MM.1S (cell line): ENCODE results near the gene BMP8B.

Experiments
- DNase-seq: peaks from one replicate; pipeline ENCODE4 v3.0.0-alpha.2; 2015
- H2AFZ ChIP-seq: fragments of 300-600 bp; sonication (generic); 2 replicates; pipeline ENCODE4 v1.6.0; 2016; ENCODE audit warnings: antibody characterized with exemption, low read length
- H3F3A ChIP-seq: fragments of 300-600 bp; sonication (generic); 2 replicates; pipeline ENCODE4 v1.6.1; 2016; ENCODE audit warnings: mild to moderate bottlenecking, antibody characterized with exemption, low read length, moderate library complexity, mixed read lengths; ENCODE audit not compliant: insufficient read depth
- H3K27ac ChIP-seq: fragments of 300-600 bp; sonication (generic); 2 replicates; pipeline ENCODE4 v1.5.1; 2016; ENCODE audit warnings: mild to moderate bottlenecking, low read length
- H3K27me3 ChIP-seq: fragments of 300-600 bp; sonication (generic); replicated peaks from 2 replicates; pipeline ENCODE4 v1.6.0; 2016; ENCODE audit warnings: low read length; ENCODE audit not compliant: insufficient read depth
- H3K36me3 ChIP-seq: fragments of 300-600 bp; sonication (generic); replicated peaks from 2 replicates; pipeline ENCODE4 v1.6.1; 2016; ENCODE audit warnings: mild to moderate bottlenecking, low read length, mixed read lengths; ENCODE audit not compliant: insufficient read depth
- H3K4me1 ChIP-seq: fragments of 300-600 bp; sonication (generic); 2 replicates; pipeline ENCODE4 v1.6.1; 2016; ENCODE audit warnings: low read length, mixed read lengths
- H3K4me2 ChIP-seq: fragments of 300-600 bp; sonication (generic); 2 replicates; pipeline ENCODE4 v1.6.0; 2016; ENCODE audit warnings: low read depth, low read length
- H3K4me3 ChIP-seq: fragments of 300-600 bp; sonication (generic); 2 replicates; pipeline ENCODE4 v1.5.1; 2016; ENCODE audit warnings: low read length, mixed read lengths
- H3K79me2 ChIP-seq: fragments of 300-600 bp; sonication (generic); 2 replicates; pipeline ENCODE4 v1.6.1; 2016; ENCODE audit warnings: mixed run types, low read length, mixed read lengths
- H3K9ac ChIP-seq: fragments of 300-600 bp; sonication (generic); 2 replicates; pipeline ENCODE4 v1.6.1; 2016; ENCODE audit warnings: low read length, mixed read lengths
- H3K9me2 ChIP-seq: fragments of 300-600 bp; sonication (generic); replicated peaks from 2 replicates; pipeline ENCODE4 v1.6.1; 2016; ENCODE audit warnings: mild to moderate bottlenecking, low read length, mixed read lengths; ENCODE audit not compliant: insufficient read depth
- H3K9me3 ChIP-seq: fragments of 300-600 bp; sonication (generic); replicated peaks from 2 replicates; pipeline ENCODE4 v1.6.1; 2016; ENCODE audit warnings: mild to moderate bottlenecking, low read length, mixed read lengths; ENCODE audit not compliant: insufficient read depth
- H4K20me1 ChIP-seq: fragments of 300-600 bp; sonication (generic); 2 replicates; pipeline ENCODE4 v1.6.1; 2016; ENCODE audit warnings: mild to moderate bottlenecking, low read length, moderate library complexity, mixed read lengths; ENCODE audit not compliant: insufficient read depth
- CTCF ChIP-seq: fragments of 300-600 bp; sonication (generic); IDR thresholded peaks from 2 replicates; pipeline ENCODE4 v1.5.1; 2016; ENCODE audit warnings: antibody characterized with exemption, low read length, mixed read lengths
- EZH2 ChIP-seq: fragments of 300-600 bp; sonication (generic); optimal IDR thresholded peaks from 2 replicates; pipeline ENCODE3; 2017; ENCODE audit warnings: low read depth, mild to moderate bottlenecking, antibody characterized with exemption, low read length, mixed read lengths
- EZH2phosphoT487 ChIP-seq: fragments of 300-600 bp; sonication (generic); IDR thresholded peaks from 2 replicates; pipeline ENCODE4 v1.6.1; 2018; ENCODE audit warnings: antibody characterized with exemption, low read length

BMP8B gene

DNA sequence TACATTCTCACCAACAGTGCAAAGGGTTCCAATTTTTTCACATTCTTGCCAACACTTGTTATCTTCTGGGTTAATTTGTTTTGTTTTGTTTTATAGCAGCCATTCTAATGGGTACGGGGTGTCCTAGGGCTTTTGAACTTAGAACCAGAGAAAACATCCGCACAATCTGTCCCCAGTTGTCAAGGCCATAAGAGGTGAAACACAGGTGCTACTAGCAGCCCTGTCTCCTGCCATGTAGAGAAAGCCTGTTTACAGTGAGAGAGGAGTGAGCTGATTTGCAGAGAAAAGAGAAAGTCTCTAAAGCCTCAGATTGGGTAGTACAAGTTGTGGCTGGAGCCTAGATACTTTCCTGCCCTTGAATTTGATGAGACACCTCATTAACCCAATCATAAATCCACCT lies 46.4 kb upstream of the BMP8B start:
- DNase-seq, result no peak
- Histone ChIP-seq H4K20me1 (no peaks in the 10 kb centered on the region), H3K9me2 (no peaks in the 10 kb centered on the region), H3K9me3 (no peaks in the 10 kb centered on the region), H3K36me3 (no peaks in the 10 kb centered on the region), H3F3A (no peaks in the 10 kb centered on the region), H3K4me3 (no peak overlapping the region), H2AFZ (no peak overlapping the region), H3K79me2 (no peaks in the 10 kb centered on the region), H3K27ac (no peak overlapping the region), H3K9ac (no peak overlapping the region), H3K4me2 (no peak overlapping the region), H3K4me1 (no peaks in the 10 kb centered on the region), H3K27me3 (no peaks in the 10 kb centered on the region)
- TF ChIP-seq EZH2 (no peak), EZH2phosphoT487 (no peak), CTCF (no peak)

GRCh38 chr1:39833621-39834385 lies 45.1 kb upstream of the BMP8B start:
- Histone ChIP-seq H3K4me2 (no peak overlapping the region), H3K27ac (no peak overlapping the region)

DNA sequence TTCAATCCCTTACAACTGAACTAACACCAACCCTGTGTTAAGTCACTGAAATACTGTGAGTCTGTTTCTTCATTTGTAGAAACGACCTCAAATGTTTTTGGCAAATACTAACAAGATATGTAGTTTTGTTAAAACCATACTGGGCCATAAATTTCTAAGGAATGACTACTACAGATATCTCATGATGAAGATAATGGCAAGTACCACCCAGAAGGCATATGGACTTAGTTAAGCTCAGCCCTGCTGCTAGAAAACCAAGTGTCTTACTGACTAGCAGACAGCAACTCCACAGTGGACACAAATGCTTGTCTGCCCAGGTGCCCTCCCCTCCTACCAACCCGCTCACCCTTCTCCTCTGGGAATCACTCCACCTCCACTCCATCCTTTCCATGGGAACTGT lies 44.5 kb upstream of the BMP8B start:
- TF ChIP-seq EZH2phosphoT487, result no peak
- no peaks in the 10 kb centered on the region for H3K9me2 ChIP-seq
- H3K27ac ChIP-seq, result no peak overlapping the region
- H3K79me2 ChIP-seq, result no peaks in the 10 kb centered on the region
- no peaks in the 10 kb centered on the region for H3K36me3 ChIP-seq
- no peaks in the 10 kb centered on the region for H3F3A ChIP-seq
- no peak for DNase-seq
- no peaks in the 10 kb centered on the region for H3K27me3 ChIP-seq
- no peaks in the 10 kb centered on the region for H3K9me3 ChIP-seq
- H3K4me1 ChIP-seq, result no peaks in the 10 kb centered on the region
- no peak overlapping the region for H3K4me3 ChIP-seq
- H2AFZ ChIP-seq, result no peak overlapping the region
- H4K20me1 ChIP-seq, result no peaks in the 10 kb centered on the region
- H3K9ac ChIP-seq, result no peak overlapping the region
- no peak overlapping the region for H3K4me2 ChIP-seq

More at GRCh38 chr1:39833621-39834385, 45.1 kb upstream of the BMP8B start:
- no peak for TF ChIP-seq EZH2
- no peak for TF ChIP-seq CTCF
- no peak for TF ChIP-seq EZH2phosphoT487
- H3K27me3 ChIP-seq, result no peaks in the 10 kb centered on the region
- H3K79me2 ChIP-seq, result no peaks in the 10 kb centered on the region
- no peaks in the 10 kb centered on the region for H3K36me3 ChIP-seq
- no peaks in the 10 kb centered on the region for H3K9me2 ChIP-seq
- H3K9ac ChIP-seq, result no peak overlapping the region
- no peak overlapping the region for H2AFZ ChIP-seq
- DNase-seq, result no peak
- H3K4me1 ChIP-seq, result no peaks in the 10 kb centered on the region
- H3F3A ChIP-seq, result no peaks in the 10 kb centered on the region
- H4K20me1 ChIP-seq, result no peaks in the 10 kb centered on the region
- H3K9me3 ChIP-seq, result no peaks in the 10 kb centered on the region
- no peak overlapping the region for H3K4me3 ChIP-seq

GRCh38 chr1:39832294-39832693 lies 43.6 kb upstream of the BMP8B start:
- H3K27me3 ChIP-seq, result no peaks in the 10 kb centered on the region
- no peaks in the 10 kb centered on the region for H3K36me3 ChIP-seq
- TF ChIP-seq CTCF (no peak), EZH2phosphoT487 (no peak), EZH2 (no peak)
- H3K9me2 ChIP-seq, result no peaks in the 10 kb centered on the region
- no peaks in the 10 kb centered on the region for H3K9me3 ChIP-seq
- no peaks in the 10 kb centered on the region for H3K79me2 ChIP-seq
- H4K20me1 ChIP-seq, result no peaks in the 10 kb centered on the region
- no peak overlapping the region for H3K27ac ChIP-seq
- no peak overlapping the region for H3K4me3 ChIP-seq
- no peak for DNase-seq
- H3K4me2 ChIP-seq, result no peak overlapping the region
- H3K4me1 ChIP-seq, result no peaks in the 10 kb centered on the region
- H3F3A ChIP-seq, result no peaks in the 10 kb centered on the region
- H3K9ac ChIP-seq, result no peak overlapping the region
- no peak overlapping the region for H2AFZ ChIP-seq
